ENCODE measurements around the gene PFKFB1. TPM values are rescaled to one million over a fixed set of nuclear protein-coding genes. Genes with fewer than 3 reads are reported as not detected.

Gene PFKFB1
- total RNA-seq, 1 experiment from 2014 or later: 0.55 TPM

DNA sequence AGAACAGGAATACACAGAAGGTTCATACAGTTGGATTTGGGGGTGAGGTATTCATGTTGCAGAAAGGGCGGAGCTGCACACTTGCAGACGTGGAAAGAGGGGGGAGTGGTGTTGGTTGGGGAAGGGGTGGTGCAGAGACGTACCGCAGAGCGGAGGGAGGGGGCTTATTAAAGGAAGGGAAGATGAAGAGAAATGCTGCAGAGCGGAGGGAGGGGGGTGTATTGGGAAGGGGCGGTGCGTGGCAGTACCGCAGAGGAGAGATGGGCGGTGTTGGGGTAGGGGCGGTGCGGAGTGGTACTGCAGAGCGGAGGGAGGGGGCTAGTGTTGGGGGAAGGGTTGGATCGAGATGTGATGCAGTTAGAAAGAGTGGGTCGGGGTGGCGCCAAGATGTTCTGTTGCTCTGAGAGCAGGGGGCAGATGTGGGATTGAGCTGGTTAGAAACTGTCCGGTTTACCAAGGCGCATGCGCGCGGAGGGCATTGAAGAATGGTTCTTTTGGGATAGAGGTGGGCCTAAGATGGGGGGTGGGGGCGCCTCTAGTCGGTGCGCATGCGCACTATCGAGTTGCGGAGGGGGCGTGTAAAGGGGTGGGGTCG is 72.5 kb downstream of the PFKFB1 start:
- Mint-ChIP-seq H3K4me3 (peak overlapping the region; percentile 91 to 97), H3K4me1 (peaks cover 0 to 5% of the 10 kb centered on the region in 2 experiments; a peak in 2 of 4 replicates), H3K9me3 (peaks cover 70 to 73% of the 10 kb centered on the region in 2 experiments), H3K27ac (peak overlapping the region; percentile 57 to 97 (median 88); a peak in 5 of 7 replicates), H3K36me3 (ENCODE audit: insufficient read depth in 1 of 3, low read depth in 3 of 3) (peaks cover 29 to 39% (median 38%) of the 10 kb centered on the region in 3 experiments), H3K27me3 (ENCODE audit: low read depth) (peaks cover 7% of the 10 kb centered on the region)
- no peak overlapping the region for H3K23ac ChIP-seq (ENCODE audit: insufficient read length, low read depth, low read length)
- H3K79me1 ChIP-seq (ENCODE audit: insufficient read depth, low read depth, low read length, poor library complexity, severe bottlenecking): peaks cover 3% of the 10 kb centered on the region
- no peaks in the 10 kb centered on the region for H3K23me2 ChIP-seq (ENCODE audit: insufficient read length, low read depth, low read length, poor library complexity, severe bottlenecking)
- no peak overlapping the region for H4K5ac ChIP-seq (ENCODE audit: insufficient read length, low read depth, low read length)
- peak overlapping the region; percentile 86 for H3K4me2 ChIP-seq (ENCODE audit: insufficient read depth, insufficient read length, low read length)
- no peak overlapping the region for H2BK5ac ChIP-seq (ENCODE audit: insufficient read length, low read length)
- H3K4me1 ChIP-seq (ENCODE audit: insufficient read depth, low read length): no peaks in the 10 kb centered on the region
- no peak overlapping the region for H3K4ac ChIP-seq (ENCODE audit: low read depth, low read length)
- no peak overlapping the region for H3K56ac ChIP-seq (ENCODE audit: insufficient read length, low read depth, low read length)
- WGBS (ENCODE audit: extremely low coverage, insufficient read length, low lambda C conversion rate): no CpG with 5 or more reads among the region's 29 CpGs
- H2BK15ac ChIP-seq (ENCODE audit: low read depth, low read length): no peak overlapping the region
- H3K27me3 ChIP-seq (ENCODE audit: insufficient read depth, low read length): no peaks in the 10 kb centered on the region; the same call in 1 of the 2 replicates
- peaks cover 21% of the 10 kb centered on the region for H3K9me3 ChIP-seq (ENCODE audit: control insufficient read depth, low read depth, low read length)
- peak overlapping the region; percentile 80 for H3K9ac ChIP-seq (ENCODE audit: extremely low read depth, insufficient read length, low read length)
- H3K79me2 ChIP-seq (ENCODE audit: insufficient read depth, low read length): no peaks in the 10 kb centered on the region
- H2BK12ac ChIP-seq (ENCODE audit: insufficient read length, low read depth, low read length): no peak overlapping the region
- no peak overlapping the region for H2BK120ac ChIP-seq (ENCODE audit: low read depth, low read length, poor library complexity, severe bottlenecking)
- H2AFZ ChIP-seq (ENCODE audit: low read length): no peak overlapping the region
- no peak overlapping the region for H4K91ac ChIP-seq (ENCODE audit: insufficient read length, low read depth, low read length)
- H2BK20ac ChIP-seq (ENCODE audit: low read depth, low read length, poor library complexity, severe bottlenecking): no peak overlapping the region
- no peak overlapping the region for H3K14ac ChIP-seq (ENCODE audit: insufficient read depth, low read length)
- no peak overlapping the region for H3K18ac ChIP-seq (ENCODE audit: insufficient read length, low read depth, low read length)
- DNase-seq: peak; percentile 81
- H3K27ac ChIP-seq (ENCODE audit: insufficient read length, low read depth, low read length): no peak overlapping the region
- no peak overlapping the region for H4K8ac ChIP-seq (replicated peaks; ENCODE audit: insufficient read length, low read depth, low read length)
- H2AK5ac ChIP-seq (ENCODE audit: insufficient read length, low read length): no peak overlapping the region
- no peak overlapping the region for H3T11ph ChIP-seq (ENCODE audit: low read length)
- TF ChIP-seq, protein P1, sequence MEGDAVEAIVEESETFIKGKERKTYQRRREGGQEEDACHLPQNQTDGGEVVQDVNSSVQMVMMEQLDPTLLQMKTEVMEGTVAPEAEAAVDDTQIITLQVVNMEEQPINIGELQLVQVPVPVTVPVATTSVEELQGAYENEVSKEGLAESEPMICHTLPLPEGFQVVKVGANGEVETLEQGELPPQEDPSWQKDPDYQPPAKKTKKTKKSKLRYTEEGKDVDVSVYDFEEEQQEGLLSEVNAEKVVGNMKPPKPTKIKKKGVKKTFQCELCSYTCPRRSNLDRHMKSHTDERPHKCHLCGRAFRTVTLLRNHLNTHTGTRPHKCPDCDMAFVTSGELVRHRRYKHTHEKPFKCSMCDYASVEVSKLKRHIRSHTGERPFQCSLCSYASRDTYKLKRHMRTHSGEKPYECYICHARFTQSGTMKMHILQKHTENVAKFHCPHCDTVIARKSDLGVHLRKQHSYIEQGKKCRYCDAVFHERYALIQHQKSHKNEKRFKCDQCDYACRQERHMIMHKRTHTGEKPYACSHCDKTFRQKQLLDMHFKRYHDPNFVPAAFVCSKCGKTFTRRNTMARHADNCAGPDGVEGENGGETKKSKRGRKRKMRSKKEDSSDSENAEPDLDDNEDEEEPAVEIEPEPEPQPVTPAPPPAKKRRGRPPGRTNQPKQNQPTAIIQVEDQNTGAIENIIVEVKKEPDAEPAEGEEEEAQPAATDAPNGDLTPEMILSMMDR (conservative IDR thresholded peaks at IDR 0.05): no peak
- H4K20me1 ChIP-seq (ENCODE audit: control insufficient read depth, insufficient read depth, insufficient read length): no peaks in the 10 kb centered on the region

Data from H9 (cell line).